ENCODE results near the gene CNKSR2.

DNA sequence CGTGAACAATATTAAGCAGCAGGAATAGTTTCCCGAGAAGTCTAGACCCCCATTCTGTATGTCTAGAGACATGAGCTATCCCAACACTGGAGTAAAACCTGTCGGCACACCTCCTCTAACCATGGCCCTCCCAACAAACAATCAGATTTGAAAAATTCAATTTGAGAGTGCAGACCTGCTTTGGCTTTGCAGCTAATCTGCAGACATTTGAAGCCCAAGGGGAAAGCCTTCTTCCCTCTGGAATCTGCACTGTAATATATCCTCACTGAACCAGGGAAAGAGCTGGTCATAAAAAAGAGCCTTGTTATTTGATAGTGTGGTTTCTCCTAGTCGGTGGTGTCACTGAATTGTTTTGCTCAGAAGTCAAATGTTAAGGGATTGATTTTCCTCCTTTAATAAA is 328.5 kb downstream of the CNKSR2 start:
- TF ChIP-seq POLR2A (IDR thresholded peaks at IDR 0.05; ENCODE audit: low read depth, low read length) (no peak), TAF1 (IDR thresholded peaks at IDR 0.05; ENCODE audit: borderline replicate concordance, low read depth, low read length) (no peak), ZNF384 (IDR thresholded peaks at IDR 0.05; ENCODE audit: borderline replicate concordance, low read depth, low read length) (no peak), ESRRA (IDR thresholded peaks at IDR 0.05; ENCODE audit: low read length) (no peak)

Data from GM12878 (cell line).